Left ventricle myocardium inferior (tissue), 1 donor: ENCODE results near the gene ABCD1. TPM values are rescaled to one million over a fixed set of nuclear protein-coding genes. Genes with fewer than 3 reads are reported as not detected.

Experiments used
- DNase-seq: peaks from one replicate; pipeline ENCODE4 v3.0.0-alpha.2; 2020
- H3K27ac ChIP-seq: fragments of 200-600 bp; replicated peaks from 2 replicates; pipeline ENCODE4 v1.8.0; 2021
- H3K27me3 ChIP-seq: fragments of 200-600 bp; 2 replicates; pipeline ENCODE4 v1.8.0; 2021; ENCODE audit warnings: low read depth
- H3K36me3 ChIP-seq: fragments of 200-600 bp; 2 replicates; pipeline ENCODE4 v1.8.0; 2021
- H3K4me1 ChIP-seq: fragments of 200-600 bp; 2 replicates; pipeline ENCODE4 v1.8.0; 2021
- H3K4me3 ChIP-seq: fragments of 200-600 bp; 2 replicates; pipeline ENCODE4 v1.8.0; 2021; ENCODE audit warnings: mild to moderate bottlenecking, moderate library complexity
- H3K9me3 ChIP-seq: fragments of 200-600 bp; replicated peaks from 2 replicates; pipeline ENCODE4 v1.8.0; 2021
- intact Hi-C: fragments of 100-400 bp; cut with micrococcal nuclease; formaldehyde crosslinking; loops from one replicate; pipeline ENCODE4 v1.11.0; 2022
- total RNA-seq: library from RNA; stranded (reverse); fragmentation: NEBNext Ultra II Directional; extraction: Animal tissue kit (Norgen Biotek cat#: 25700); gene quantifications from one replicate; pipeline ENCODE4 v1.2.1, GENCODE V29; 2021
- TF ChIP-seq, protein P1 (sequence below): fragments of 200-600 bp; IDR thresholded peaks from 2 replicates; pipeline ENCODE4 v1.8.0; 2021; ENCODE audit warnings: antibody characterized with exemption, mild to moderate bottlenecking, borderline replicate concordance
- donor health status: DM: no; HTN: yes; CAD: no; lungs with severe emphysema.

Gene ABCD1
- total RNA-seq, 1 donor from 2014 or later = 16.0 TPM

DNA sequence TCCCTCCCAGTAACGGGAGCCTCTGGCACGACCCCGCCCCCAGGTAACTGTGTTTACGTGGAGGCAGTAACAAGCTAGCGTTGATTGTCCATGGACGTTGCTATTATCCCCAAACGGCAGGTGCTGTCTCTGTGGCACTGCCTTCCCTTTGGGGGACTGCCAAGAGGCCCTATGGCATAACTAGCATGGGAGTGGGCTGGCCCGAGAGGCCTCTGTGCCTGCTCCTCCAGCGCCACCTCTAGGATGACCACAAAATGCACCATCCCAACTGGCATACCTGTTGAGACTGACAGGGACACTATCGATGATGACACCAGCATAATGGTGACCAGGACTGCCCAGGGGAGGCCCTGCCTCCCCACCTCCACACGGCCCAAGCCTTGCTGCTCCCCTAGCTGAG, 57.7 kb downstream of the ABCD1 start:
- DNase-seq = no peak
- no peaks in the 10 kb centered on the region for H3K27me3 ChIP-seq
- peaks cover 20% of the 10 kb centered on the region for H3K36me3 ChIP-seq
- TF ChIP-seq, protein P1, sequence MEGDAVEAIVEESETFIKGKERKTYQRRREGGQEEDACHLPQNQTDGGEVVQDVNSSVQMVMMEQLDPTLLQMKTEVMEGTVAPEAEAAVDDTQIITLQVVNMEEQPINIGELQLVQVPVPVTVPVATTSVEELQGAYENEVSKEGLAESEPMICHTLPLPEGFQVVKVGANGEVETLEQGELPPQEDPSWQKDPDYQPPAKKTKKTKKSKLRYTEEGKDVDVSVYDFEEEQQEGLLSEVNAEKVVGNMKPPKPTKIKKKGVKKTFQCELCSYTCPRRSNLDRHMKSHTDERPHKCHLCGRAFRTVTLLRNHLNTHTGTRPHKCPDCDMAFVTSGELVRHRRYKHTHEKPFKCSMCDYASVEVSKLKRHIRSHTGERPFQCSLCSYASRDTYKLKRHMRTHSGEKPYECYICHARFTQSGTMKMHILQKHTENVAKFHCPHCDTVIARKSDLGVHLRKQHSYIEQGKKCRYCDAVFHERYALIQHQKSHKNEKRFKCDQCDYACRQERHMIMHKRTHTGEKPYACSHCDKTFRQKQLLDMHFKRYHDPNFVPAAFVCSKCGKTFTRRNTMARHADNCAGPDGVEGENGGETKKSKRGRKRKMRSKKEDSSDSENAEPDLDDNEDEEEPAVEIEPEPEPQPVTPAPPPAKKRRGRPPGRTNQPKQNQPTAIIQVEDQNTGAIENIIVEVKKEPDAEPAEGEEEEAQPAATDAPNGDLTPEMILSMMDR = no peak
- H3K4me3 ChIP-seq = peak overlapping the region; percentile 59
- H3K27ac ChIP-seq = peak overlapping the region; percentile 85
- H3K9me3 ChIP-seq = no peaks in the 10 kb centered on the region
- peaks cover 27% of the 10 kb centered on the region for H3K4me1 ChIP-seq
- intact Hi-C loops = no loop called here

GRCh38 chrX:153782871-153783270, 58.2 kb downstream of the ABCD1 start:
- Histone ChIP-seq H3K27me3 (no peaks in the 10 kb centered on the region), H3K4me3 (no peak overlapping the region), H3K36me3 (peaks cover 21% of the 10 kb centered on the region), H3K4me1 (peaks cover 27% of the 10 kb centered on the region), H3K9me3 (no peaks in the 10 kb centered on the region), H3K27ac (no peak overlapping the region)
- intact Hi-C loops = no loop called here
- DNase-seq = no peak
- TF ChIP-seq, protein P1 = no peak

DNA sequence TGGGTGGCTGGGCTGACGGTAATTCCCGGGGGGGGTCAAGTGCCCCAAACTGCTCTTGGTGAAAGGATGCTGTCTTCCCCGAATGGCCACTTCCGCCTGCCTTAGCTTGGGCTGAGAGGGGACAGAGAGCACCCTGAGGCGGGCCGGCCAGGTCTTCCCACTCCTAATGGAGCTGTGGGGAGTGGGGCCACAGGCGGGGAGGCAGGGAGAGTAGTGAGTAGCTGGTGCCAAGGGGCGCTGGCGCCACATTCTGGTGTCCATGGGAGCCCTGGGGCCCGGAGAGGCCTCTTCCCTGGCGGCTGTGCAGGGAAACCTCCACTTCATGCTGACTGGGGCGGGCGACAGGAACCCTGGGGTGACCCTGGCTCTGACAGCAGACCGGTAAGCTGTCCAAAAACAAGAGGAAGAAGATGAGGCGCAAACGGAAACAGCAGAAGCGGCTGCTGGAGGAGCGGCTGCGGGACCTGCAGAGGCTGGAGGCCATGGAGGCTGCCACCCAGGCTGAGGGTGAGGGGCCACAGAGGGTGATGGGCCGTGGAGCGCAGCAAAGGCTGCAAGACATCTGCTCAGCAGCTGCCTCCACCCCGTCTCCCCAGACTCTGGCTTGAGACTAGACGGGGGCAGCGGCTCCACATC, 58.8 kb downstream of the ABCD1 start:
- Histone ChIP-seq H3K4me1 (peaks cover 27% of the 10 kb centered on the region), H3K9me3 (no peaks in the 10 kb centered on the region), H3K27ac (no peak overlapping the region), H3K4me3 (no peak overlapping the region), H3K27me3 (no peaks in the 10 kb centered on the region), H3K36me3 (peaks cover 21% of the 10 kb centered on the region)
- intact Hi-C loops = no loop called here
- no peak for DNase-seq
- TF ChIP-seq, protein P1 = no peak

- DNase-seq = no peak
- no peak overlapping the region for H3K27ac ChIP-seq
- no peaks in the 10 kb centered on the region for H3K9me3 ChIP-seq
- no peak overlapping the region for H3K4me3 ChIP-seq
- H3K36me3 ChIP-seq = peaks cover 22% of the 10 kb centered on the region
- intact Hi-C loops = no loop called here
- TF ChIP-seq, protein P1 = no peak
- H3K4me1 ChIP-seq = peaks cover 27% of the 10 kb centered on the region
- no peaks in the 10 kb centered on the region for H3K27me3 ChIP-seq
Observed at GRCh38 chrX:153784325-153784967, 59.8 kb downstream of the ABCD1 start.

GRCh38 chrX:153786669-153787068, 62.0 kb downstream of the ABCD1 start:
- Histone ChIP-seq H3K9me3 (no peaks in the 10 kb centered on the region), H3K4me3 (no peak overlapping the region), H3K36me3 (peaks cover 26% of the 10 kb centered on the region), H3K27me3 (no peaks in the 10 kb centered on the region), H3K27ac (no peak overlapping the region), H3K4me1 (peaks cover 23% of the 10 kb centered on the region)
- TF ChIP-seq, protein P1 = no peak
- intact Hi-C loops = no loop called here
- no peak for DNase-seq
